ENCODE results near the gene WNT9A.

GRCh38 chr1:227952374-227953021, 4.8 kb upstream of the WNT9A start:
- TF ChIP-seq NBN (IDR thresholded peaks at IDR 0.05; ENCODE audit: low read depth) (no peak), CBFB (CRISPR knock-in tag; IDR thresholded peaks at IDR 0.05) (no peak)
- TF ChIP-seq, protein P1, sequence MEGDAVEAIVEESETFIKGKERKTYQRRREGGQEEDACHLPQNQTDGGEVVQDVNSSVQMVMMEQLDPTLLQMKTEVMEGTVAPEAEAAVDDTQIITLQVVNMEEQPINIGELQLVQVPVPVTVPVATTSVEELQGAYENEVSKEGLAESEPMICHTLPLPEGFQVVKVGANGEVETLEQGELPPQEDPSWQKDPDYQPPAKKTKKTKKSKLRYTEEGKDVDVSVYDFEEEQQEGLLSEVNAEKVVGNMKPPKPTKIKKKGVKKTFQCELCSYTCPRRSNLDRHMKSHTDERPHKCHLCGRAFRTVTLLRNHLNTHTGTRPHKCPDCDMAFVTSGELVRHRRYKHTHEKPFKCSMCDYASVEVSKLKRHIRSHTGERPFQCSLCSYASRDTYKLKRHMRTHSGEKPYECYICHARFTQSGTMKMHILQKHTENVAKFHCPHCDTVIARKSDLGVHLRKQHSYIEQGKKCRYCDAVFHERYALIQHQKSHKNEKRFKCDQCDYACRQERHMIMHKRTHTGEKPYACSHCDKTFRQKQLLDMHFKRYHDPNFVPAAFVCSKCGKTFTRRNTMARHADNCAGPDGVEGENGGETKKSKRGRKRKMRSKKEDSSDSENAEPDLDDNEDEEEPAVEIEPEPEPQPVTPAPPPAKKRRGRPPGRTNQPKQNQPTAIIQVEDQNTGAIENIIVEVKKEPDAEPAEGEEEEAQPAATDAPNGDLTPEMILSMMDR (IDR thresholded peaks at IDR 0.05 in 2 of 3, conservative IDR thresholded peaks at IDR 0.05 in 1 of 3; ENCODE audit: insufficient read depth in 2 of 3, low read depth in 1 of 3, low read length in 3 of 3): no peak
